ENCODE measurements around the gene TRIM38. TPM values are rescaled to one million over a fixed set of nuclear protein-coding genes. Genes with fewer than 3 reads are reported as not detected.
A peak's percentile ranks its signal among the peaks of the same experiment; 100 is the strongest.

TRIM38 gene
- total and polyA plus RNA-seq, 2 donors (not counting 3 experiments of a cell fraction or from before 2014, with no cell fraction given): 5.1 to 13.2 TPM

DNA sequence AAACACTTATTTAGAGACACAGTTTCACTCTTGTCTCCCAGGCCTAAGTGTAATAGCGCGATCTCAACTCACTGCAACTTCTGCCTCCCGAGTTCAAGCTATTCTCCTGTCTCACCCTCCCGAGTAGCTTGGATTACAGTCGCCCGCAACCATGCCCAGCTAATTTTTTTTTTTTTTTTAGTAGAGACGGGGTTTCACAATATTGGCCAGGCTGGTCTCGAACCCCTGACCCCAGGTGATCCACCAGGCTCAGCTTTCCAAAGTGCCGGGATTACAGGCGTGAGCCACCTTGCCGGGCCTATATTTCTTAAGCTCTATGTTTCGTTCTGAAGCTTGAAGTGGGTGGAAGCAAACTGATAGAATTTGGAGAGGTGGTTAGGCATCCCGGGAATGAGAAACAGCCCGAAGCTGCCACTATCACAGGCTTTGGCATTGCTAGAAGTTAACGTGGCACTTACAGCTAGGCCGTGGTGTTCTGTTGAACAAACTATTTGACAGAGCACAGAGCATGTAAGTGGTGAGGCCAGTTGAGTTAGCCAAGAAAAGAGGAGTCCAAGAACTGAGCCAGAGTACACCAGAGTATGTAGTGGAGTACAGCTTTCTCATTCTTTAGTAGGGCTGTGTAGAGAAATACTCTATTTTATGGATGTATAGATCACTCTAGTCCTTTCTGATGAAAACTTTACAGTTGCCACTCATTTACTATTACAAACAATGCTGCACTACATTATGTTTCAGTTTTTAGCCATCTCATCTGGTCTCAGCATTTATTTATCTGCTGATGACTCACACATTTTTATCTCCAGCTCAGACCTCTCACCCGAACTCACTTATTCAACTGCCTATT lies 62.7 kb downstream of the TRIM38 start:
- Histone ChIP-seq H3K79me2 (ENCODE audit: control insufficient read depth, insufficient read depth, low read length) (no peaks in the 10 kb centered on the region), H2AFZ (ENCODE audit: low read depth, low read length) (no peak overlapping the region), H3K9me3 (replicated peaks; ENCODE audit: control insufficient read depth, insufficient read depth, low read length) (no peaks in the 10 kb centered on the region), H4K20me1 (replicated peaks; ENCODE audit: control insufficient read depth, extremely low read depth, insufficient read depth, low read length) (no peaks in the 10 kb centered on the region), H3K9me1 (replicated peaks; ENCODE audit: control insufficient read depth, extremely low read depth, insufficient read depth, low read length) (no peaks in the 10 kb centered on the region), H3K4me3 (replicated peaks in 1 of 3; ENCODE audit: insufficient read depth in 1 of 3, low read depth in 1 of 3, low read length in 3 of 3) (no peak overlapping the region), H3K27ac (ENCODE audit: insufficient read depth, low read depth, low read length) (peak overlapping the region; percentile 95), H3K27me3 (ENCODE audit: control insufficient read depth in 2 of 2, insufficient read depth in 2 of 2, low read length in 2 of 2) (no peaks in the 10 kb centered on the region), H3K9ac (replicated peaks; ENCODE audit: extremely low read depth, insufficient read depth, low read length) (peak overlapping the region; percentile 72), H3K4me1 (ENCODE audit: control insufficient read depth, extremely low read depth, insufficient read depth, low read length) (peaks cover 17% of the 10 kb centered on the region), H3K36me3 (ENCODE audit: control insufficient read depth in 2 of 2, extremely low read depth in 1 of 2, insufficient read depth in 2 of 2, low read length in 2 of 2) (no peaks in the 10 kb centered on the region), H3K4me2 (ENCODE audit: insufficient read depth, low read length) (peak overlapping the region; percentile 77)
- intact Hi-C loops (cut with micrococcal nuclease) (loop anchor here (5.0 to 10.0 kb wide), 3 partner anchors 530 to 1810 kb away; a partner anchor contains a TSS), dilution Hi-C loops (cut with MboI; ENCODE audit: extremely low pct_ligation_motif_present, low sequenced_read_pairs) (no loop called here)
- FAIRE-seq (peak; percentile 83), DNase-seq (ENCODE audit: low read depth, low spot score) (peak; percentile 80)
- CTCF ChIA-PET: interaction anchor here (0.7 to 3.1 kb wide), 17 partner anchors 9 to 1869 kb away, joined by 3 to 53 read pairs (median 7); a partner anchor contains a TSS
- peak; percentile 88 for TF ChIP-seq FOS (IDR thresholded peaks at IDR 0.05; ENCODE audit: borderline replicate concordance, insufficient read depth, low read length)
- TF ChIP-seq JUN (IDR thresholded peaks at IDR 0.05; ENCODE audit: borderline replicate concordance, insufficient read depth, insufficient read length, low read depth): peak; percentile 78
- no peak for TF ChIP-seq CTCF (IDR thresholded peaks at IDR 0.05; ENCODE audit: extremely low read depth in 1 of 2, insufficient read depth in 1 of 2, low read depth in 1 of 2, low read length in 2 of 2)
- peak; percentile 60 for TF ChIP-seq GATA2 (IDR thresholded peaks at IDR 0.05; ENCODE audit: insufficient read depth, insufficient read length, low read depth, low read length)
- POLR2A ChIA-PET: interaction anchor here (1.0 to 3.1 kb wide), 9 partner anchors 9 to 1841 kb away, joined by 3 to 44 read pairs (median 5); a partner anchor contains a TSS
- no TSS peak for BruUV-seq (replicated peaks)

Data from endothelial cell of umbilical vein (primary cell).